Measurements from ENCODE around the gene TBC1D16.

The TBC1D16 gene

DNA sequence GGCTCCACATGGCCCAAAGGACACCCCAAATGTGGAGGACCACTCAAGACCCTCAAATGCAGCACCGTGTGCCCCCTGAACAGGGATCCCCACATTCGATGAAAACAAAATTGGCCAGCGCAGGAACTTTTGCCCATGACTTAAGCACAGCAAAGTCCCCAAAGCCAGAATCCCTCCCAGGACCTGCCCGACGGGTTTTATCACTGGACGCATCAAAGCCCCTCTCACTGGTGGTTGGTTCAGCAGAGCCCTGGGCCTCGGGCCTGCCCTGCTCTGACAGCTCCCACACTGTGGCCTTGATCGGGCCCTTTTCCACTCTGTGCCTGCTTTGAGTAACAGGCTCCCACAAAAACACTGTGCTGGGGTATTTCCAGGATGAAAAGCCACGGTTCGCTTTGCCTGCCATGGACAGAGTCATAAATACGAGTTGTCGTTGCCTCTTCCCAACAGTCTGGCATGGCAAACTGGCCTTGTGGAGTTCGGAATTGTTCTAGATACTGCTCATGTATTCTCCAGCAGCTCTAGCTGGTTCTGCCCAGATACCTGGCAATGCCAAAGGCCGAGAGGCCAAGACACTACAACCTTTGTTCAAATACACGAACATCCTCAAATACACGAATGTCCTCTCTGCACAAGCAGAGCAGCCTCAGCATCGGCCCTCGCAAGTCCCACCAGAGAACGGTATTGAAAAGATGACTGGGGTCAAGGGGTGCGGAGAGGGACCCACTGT is 46.4 kb downstream of the TBC1D16 start:
- DNase-seq (ENCODE audit: low read depth in 1 of 2, low spot score in 1 of 2), result no peak

DNA sequence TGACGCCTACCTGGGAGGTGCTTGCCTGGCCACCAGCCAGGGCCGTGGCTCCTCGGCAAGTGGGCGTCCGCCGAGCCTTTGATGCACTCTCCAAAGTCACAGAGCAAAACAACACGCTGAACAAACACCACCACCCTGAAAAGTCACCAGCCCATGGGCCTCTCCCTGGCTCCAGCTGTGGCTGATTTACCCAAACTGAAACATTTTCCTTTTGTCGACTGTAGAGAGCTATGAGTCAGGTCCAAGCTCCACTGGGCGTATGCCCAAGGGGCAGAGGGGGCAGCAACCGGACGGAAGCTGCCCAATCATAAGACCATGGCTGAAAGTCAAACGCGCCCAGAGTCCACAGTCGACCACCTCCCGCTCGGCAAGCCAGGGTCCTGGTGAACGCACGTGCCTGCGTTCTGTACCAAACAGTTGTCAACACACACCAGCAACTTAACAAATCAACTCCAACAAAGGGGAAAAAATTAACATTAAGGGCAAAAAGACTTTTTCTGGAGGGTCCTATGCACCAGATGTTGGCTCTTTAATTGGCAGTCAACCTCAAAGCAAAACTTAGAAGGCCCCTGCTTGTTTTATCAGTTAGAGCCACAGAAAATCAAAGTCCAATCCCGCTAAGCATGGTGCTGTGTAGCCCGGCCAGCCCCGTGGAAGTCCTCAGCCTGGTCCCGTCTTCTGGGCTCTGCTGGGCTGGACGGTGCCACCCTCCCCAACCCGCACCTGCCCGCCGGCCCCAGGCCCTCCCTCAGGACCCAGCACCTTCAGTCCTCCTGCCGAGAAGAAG is 47.3 kb downstream of the TBC1D16 start:
- DNase-seq (ENCODE audit: low read depth in 1 of 2, low spot score in 1 of 2), result no peak

DNA sequence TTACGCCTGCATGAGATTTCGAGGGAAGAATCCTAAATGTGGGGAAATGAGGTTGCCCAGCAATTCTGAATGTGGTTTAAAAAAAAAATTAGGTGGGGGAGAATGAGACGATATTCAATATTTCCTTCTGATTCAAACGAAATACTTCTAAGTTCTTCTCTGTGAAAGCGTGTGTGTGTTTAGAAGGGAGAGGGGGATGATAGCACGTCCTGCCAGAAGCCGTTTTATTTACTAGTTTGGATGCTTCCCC is 47.8 kb downstream of the TBC1D16 start:
- DNase-seq (ENCODE audit: low read depth in 1 of 2, low spot score in 1 of 2), result no peak

DNA sequence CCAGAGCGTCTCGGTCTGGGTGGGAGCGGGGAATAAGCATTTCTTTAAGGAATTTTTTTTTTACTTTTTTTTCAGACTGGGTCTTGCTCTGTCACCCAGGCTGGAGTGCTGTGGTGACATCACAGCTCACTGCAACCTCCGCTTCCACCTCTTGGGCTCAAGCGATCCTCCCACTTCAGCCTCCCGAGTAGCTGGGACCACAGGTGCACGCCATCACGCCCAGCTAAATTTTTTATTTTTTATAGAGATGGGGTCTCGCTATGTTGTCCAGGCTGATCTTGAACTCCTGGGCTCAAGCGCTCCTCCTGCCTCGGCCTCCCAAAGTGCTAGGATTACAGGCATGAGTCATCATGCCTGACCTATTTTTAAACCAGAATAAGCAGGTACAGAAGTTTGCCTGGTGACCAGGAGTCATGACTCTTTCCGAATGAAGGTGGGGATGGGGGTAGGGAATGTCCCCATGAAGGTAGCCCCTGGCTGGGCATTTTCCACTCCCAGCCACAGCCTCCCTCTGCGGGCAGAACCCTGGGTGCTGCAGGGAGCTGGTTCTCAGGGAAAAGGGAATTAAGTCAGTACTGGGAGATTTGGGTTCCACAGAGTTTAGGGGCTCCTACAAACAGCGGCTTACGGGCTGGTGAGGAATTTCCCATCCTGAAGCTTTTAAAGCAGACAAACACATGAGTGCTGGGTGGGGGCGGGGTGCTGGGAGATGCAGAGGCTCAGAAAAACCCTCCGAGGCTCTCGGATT is 48.3 kb downstream of the TBC1D16 start:
- no peak for DNase-seq (ENCODE audit: low read depth in 1 of 2, low spot score in 1 of 2)

DNA sequence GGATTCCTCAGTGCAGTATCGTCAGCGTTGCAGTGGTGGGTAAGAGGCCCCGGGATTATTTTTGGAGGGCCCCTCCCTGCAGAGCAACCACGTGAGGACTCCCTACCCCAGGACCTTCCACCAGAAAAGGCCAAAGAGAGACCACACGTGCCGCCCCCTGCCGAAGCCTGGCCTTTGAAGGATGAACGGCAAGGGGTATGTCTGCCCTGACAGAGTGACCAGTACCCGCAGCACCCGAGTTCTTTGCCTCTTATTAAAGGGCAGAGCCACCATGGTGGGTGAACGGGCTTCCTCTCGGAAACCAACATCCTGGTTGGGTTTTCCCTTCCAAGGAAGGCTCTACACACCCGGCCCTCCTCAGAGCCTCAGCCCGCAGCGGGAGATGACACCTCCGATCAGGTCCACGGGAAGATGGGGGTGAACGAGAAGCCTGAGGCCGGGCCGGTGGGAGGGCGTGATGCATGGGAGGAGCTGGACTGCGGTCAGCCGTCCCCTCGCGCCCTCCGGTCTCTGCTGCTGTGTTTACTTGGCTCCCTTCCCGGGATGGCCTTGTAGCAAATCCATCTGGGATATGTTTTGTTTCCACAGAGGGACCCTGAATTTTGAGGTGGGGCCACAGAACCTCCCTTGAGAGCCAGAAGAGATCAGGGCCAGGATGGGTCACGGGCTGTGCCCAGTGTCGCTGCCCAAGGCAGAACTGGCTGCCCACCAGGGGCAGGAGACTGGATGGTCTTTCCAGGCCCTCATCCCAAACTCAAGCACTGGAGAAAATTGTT is 49.1 kb downstream of the TBC1D16 start:
- DNase-seq (ENCODE audit: low read depth in 1 of 2, low spot score in 1 of 2), result no peak

DNA sequence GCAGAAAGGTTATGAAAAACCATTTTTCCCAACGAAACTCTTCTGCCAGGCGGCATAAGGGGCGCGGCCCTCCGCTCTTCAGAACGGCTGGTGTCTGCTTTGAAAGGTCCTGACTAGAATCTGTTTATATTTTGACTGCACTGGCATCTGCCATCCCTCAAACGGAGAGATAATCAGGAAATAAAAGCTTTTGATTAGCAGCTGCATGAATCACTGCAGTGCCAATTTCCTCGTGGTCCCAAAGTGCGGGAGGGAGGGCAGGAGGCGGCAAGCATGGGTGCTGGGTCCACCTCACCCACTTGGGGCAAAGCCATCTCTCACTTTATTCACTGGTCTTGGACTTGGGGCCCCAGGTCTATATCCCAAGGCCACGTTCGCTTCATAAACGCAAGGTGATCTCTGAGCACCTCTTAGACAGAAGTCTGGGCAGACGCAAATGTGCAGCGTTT is 49.7 kb downstream of the TBC1D16 start:
- DNase-seq (ENCODE audit: low read depth in 1 of 2, low spot score in 1 of 2), result no peak

DNA sequence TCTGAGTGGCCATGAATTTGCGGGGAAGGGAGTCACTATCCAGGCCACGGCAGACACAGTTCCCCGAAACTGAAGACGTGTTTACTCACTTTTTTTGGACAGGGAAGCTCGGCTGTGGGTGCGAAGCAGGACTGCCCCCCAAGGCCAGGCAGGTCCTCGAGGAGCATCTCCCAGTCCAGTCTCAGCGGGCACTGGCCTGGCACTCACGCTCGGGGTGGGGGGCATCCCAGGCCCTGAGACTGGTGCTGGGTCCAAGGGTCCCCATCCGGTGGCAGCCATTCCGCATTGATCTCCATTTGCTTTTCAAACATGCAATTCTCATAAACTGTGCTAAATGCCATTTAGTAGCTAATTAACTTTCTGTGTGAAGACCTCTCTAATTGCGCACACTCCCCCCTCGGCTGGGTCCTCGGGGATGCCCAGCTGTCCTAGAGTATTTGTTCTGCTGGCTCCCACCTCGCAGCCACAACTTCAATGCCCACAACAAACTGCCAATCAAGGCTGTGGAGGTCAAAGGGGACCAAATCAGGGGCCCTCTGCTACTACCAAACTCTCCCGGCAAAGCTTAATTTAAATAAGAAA is 50.2 kb downstream of the TBC1D16 start:
- no peak for DNase-seq (ENCODE audit: low read depth in 1 of 2, low spot score in 1 of 2)

DNA sequence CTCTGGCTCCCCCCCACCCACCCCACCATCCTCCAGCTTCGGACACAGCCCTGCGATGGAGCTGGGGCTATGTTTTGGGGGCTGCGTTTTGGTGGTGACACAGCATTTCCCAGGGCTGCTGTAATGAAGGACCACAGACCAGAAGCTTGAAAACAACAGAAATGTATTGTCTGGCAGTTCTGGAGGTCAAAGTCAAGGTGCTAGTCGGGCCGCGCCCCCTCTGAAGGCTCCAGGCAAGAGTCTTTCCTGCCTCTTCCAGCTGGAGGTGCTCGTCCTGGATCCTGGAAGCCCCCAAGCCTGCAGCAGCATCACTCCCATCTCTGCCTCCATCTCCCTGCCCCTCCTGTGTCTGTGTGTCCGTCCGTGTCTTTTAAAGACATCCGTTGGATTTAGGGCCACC is 50.8 kb downstream of the TBC1D16 start:
- DNase-seq (ENCODE audit: low read depth in 1 of 2, low spot score in 1 of 2), result no peak

DNA sequence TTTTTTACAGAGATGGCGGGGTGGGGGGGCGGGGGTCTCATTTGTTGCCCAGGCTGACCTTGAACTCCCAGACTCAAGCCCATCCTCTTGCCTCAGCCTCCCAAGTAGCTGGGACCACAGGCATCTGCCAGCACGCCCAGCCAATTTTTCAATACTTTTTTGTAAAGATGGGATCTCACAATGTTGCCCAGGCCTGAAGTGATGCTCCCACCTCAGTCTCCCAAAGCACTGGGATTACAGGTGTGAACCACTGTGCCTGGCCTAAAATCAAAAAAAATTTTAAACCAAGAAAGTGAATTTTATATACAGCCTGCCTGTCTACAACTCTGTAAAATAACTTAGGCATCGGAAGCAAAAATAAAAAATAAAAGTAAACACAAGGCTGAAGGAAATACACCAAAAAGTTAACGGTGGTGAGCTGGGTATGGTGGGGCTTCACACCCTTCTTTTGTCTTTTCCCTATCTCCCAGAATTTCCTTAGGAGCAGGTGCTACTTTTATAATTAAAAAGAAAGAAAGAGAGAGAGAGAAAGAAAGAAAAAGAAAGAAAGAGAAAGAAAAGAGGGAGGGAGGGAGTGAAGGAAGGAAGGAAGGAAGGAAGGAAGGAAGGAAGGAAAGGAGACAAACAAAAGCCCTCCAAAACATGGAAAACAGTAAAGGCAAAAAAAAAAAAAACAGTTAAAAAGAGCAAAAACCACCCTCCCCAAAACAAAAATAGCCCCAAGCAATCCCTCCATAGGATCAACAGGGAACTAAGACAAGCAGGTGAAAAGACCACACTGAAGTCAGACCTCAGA is 51.4 kb downstream of the TBC1D16 start:
- no peak for DNase-seq (ENCODE audit: low read depth in 1 of 2, low spot score in 1 of 2)

DNA sequence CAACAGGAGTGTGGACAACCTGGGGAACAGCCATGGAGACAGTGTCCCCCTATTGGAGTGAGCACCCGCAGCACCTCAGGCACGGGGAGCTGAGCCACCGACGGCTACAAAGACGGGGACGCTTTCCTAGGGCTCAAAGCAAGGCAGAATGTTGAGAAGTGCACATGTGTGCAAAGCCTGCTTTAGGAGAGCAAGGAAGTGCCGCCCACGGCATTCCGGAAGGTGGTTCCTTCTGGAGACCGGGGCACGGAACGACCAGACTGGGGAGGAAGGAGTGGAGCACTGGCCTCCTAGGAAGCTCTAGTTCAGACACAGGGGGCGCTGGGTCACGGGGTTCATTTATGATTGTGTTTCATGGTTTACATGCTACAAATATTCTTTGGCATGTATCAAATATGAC is 52.2 kb downstream of the TBC1D16 start:
- DNase-seq (ENCODE audit: low read depth in 1 of 2, low spot score in 1 of 2), result no peak

DNA sequence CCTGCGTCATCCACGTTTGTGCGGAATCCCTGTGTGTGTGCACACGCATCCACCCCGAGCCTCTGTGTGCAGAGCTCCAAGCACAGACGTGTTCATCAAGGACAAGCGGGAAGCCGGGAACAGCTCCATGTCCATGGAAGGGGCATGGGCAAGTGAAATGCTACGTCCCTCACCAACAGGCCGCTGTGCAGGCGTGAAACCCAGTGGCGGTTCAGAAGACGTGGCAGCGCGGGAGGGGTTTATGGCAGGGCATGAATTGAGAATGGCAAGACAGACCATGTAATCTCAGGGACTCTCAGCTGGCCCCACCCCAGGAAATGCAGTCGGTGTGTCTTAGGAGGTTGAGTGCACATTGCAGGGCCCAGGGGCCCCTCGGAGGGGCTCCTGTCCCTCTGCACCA is 52.7 kb downstream of the TBC1D16 start:
- DNase-seq (ENCODE audit: low read depth in 1 of 2, low spot score in 1 of 2), result no peak

DNA sequence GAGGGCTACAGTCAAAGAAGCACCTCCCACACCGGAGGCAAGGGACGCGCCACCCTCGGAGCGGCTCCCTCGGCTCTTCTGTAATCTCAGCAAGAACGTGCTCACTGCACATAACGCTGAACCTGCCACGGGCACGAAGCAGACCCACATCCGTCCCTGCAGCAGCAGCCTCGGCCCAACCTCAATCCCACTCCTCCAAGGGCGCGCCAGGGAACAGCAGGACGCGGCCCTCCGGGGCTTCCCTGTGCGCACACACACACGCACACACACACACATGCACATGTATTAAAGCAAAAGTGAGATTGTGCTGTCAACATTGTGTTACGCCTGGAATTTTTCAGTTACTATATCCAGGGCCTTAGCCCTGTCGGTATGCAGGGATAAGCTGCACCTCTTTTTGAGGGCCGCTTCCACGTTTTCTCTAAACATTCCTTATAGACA is 54.0 kb downstream of the TBC1D16 start:
- no peak for DNase-seq (ENCODE audit: low read depth in 1 of 2, low spot score in 1 of 2)

DNA sequence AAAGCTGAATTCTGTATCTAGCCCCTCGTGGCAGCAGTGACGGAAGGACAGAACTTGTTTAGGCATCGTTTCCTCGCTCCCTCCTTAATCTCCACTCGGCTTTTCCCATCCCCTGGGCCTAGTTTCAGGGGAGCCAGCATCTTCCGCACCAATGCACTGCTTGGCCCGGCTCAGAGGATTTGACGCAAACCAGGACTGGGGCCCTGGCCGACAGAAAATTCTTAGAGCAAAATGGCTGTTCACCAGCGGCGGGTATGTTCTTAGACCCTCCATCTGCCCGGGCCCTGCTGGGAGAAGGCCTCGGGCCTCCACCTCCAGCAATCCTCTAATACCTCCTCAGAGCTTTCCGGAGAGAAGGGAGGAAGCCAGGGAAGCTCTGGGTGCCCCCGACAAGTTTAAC is 54.6 kb downstream of the TBC1D16 start:
- DNase-seq (ENCODE audit: low read depth in 1 of 2, low spot score in 1 of 2), result no peak

DNA sequence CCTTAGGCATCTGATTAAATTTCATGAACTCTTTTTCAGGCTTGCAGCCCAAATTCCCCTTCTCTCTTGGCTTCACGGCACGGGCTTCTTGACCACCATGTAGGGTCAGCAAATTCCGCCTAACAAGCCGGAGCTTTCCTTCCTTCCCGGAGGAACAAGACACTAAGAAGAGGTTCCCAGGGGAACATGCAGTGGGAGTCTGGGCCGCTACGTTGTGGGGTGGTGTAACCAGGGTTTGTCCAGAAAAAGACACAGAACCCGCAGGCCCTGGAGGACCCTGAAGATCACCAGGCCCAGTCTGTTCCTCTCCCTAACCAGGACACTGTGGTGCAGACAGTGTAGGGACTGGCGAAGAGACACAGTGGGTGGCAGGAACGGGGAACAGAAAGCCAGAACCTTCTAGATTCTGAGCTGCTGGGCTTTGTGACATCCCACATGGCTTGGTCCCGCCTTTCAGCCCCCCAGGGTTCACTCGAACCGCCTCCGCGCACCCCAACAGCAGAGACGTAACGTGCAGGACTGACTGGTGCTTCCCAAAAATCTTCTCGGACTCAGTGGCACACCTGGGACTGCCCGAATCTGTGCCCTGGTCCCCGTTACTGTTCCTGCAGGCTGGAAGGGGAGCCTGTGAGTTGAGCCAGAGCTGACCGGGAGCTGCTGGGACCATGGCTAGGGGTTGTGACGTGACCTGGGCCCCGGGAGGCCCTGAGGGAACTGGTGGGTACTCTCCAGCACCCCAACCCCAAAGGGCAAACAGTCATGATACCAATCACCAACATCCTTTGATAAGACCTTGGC is 55.2 kb downstream of the TBC1D16 start:
- DNase-seq (ENCODE audit: low read depth in 1 of 2, low spot score in 1 of 2), result no peak

DNA sequence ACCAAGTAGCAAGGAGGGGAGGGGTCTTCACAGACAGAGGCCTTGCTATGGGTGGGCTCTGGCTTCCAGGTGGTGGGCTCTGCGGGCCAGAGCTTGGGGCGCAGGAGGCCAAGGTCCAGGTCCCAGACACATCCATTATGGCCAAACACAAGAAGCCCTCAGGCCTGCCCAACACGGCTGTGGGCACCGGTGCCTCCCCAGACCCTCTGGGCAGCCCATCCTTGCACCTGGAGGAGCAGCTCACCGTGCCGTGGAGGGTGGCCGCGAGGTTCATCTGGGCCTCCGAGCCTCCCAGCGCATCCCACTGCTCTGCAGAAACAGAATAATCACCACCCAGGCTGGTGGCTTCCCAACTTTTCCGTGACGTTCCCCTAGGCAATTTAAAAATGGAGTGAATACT is 55.9 kb downstream of the TBC1D16 start:
- DNase-seq (ENCODE audit: low read depth in 1 of 2, low spot score in 1 of 2), result no peak

DNA sequence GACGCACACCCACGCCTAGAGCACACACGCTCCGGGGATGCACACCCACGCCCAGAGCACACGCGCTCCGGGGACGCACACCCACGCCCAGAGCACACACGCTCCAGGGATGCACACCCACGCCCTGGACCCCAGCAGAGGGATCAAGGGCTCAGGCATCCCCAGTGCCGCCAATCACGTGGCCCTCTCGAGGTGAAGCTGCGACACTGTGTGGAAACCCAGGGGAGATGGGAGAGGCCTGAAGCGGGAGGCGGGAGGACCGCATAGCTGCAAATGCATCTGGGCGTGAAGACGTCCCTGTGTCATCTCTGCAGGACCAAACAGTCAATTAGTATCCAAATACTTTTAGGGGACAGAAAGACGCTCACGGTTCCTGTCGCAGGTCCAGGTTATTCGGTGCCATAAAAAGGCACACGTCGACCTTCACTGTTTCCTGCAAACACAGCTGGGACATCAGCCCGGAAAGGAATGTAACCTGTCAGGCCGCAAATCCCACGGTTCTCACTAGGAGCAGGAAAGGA is 56.4 kb downstream of the TBC1D16 start:
- no peak for DNase-seq (ENCODE audit: low read depth in 1 of 2, low spot score in 1 of 2)

DNA sequence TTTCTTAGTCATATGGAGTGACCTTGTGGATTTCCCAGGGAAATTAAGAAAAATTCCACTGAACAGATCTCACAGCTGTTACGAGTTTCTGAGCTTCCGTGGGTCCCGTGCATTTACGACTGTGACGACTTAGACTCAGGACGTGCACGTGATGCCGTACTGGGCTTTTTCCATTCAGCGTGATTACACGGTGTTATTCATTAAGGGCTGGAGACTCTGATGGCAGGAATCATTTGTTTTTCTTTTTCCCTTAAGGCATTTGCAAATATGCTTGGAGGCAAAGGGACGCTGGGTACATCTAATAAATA is 57.2 kb downstream of the TBC1D16 start:
- no peak for DNase-seq (ENCODE audit: low read depth in 1 of 2, low spot score in 1 of 2)

DNA sequence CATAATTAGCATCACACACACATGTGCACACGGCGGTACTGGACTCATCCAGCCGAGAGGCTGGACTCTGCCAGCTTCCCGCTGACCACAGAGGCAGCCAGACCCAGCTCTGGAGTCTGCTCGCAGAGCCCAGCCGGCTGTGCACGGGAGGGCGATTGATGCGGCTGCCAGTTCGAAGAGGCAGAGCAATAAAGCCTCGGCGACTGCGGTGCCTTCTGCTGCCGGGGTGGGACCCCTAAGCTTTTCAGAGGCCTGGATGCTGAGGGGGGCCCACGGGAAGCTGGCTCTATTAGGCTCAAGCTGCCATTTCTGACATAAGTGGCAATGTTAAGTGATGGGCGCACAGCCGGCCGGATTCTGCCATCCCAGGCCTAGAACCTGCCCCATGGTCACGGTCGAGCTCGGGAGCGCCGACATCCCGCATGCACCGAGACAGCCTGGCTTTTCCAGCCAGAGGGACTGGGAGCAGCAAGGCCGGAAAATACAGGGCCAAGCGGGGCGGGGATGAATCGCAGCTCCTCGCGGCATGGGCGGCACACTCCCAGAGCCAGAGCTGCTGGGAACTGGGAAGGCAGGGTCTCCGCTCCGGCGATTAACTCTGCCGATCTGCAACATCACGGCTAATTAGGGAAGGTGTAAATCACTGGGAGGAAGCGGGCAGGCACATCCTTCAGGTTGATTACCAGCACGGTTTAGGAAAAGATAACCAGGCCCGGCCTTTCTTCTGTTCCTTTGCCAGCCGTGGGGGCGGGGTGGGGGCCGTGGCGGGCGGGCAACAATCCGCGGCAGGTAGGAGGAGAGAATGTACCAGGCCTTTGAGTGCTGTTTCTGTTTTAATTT is 57.7 kb downstream of the TBC1D16 start:
- no peak for DNase-seq (ENCODE audit: low read depth in 1 of 2, low spot score in 1 of 2)

Measured in stimulated activated CD4-positive, alpha-beta T cell treated with anti-CD3 and anti-CD28 coated beads, Interleukin-15, amount 100 ng/mL, for 1 hour (primary cell).